Mucosa of rectum (tissue), 2 donors: ENCODE results near the gene TTI1.

Source experiments
- H3K27ac ChIP-seq, 2 donors: one replicate each; pipeline ENCODE4 v1.7.0; 2013; ENCODE audit warnings: inconsistent platforms in 2 of 2, low read depth in 2 of 2, low read length in 2 of 2
- H3K27me3 ChIP-seq, 2 donors: one replicate each; pipeline ENCODE4 v1.7.0; 2013; ENCODE audit warnings: low read length in 2 of 2; ENCODE audit not compliant: control insufficient read depth in 2 of 2, insufficient read depth in 2 of 2
- H3K36me3 ChIP-seq, 2 donors: one replicate each; pipeline ENCODE4 v1.7.0; 2013; ENCODE audit warnings: low read length in 2 of 2; ENCODE audit not compliant: control insufficient read depth in 2 of 2, insufficient read depth in 2 of 2
- H3K4me1 ChIP-seq, 2 donors: one replicate each; pipeline ENCODE4 v1.7.0; 2013; ENCODE audit warnings: low read length in 2 of 2, mild to moderate bottlenecking in 1 of 2; ENCODE audit not compliant: control insufficient read depth in 2 of 2, insufficient read depth in 2 of 2
- H3K4me3 ChIP-seq, 2 donors: one replicate each; pipeline ENCODE4 v1.7.0; 2013; ENCODE audit warnings: low read length in 2 of 2
- H3K9ac ChIP-seq, 2 donors: one replicate each; pipeline ENCODE4 v1.7.0; 2013; ENCODE audit warnings: low read length in 2 of 2, low read depth in 1 of 2, mild to moderate bottlenecking in 1 of 2
- H3K9me3 ChIP-seq, 2 donors: one replicate each; pipeline ENCODE4 v1.7.0; 2013; ENCODE audit warnings: low read length in 2 of 2; ENCODE audit not compliant: control insufficient read depth in 2 of 2
- donor health status: healthy.
- donor health status: Normal muscosa, but diverticular disease.

The TTI1 gene

DNA sequence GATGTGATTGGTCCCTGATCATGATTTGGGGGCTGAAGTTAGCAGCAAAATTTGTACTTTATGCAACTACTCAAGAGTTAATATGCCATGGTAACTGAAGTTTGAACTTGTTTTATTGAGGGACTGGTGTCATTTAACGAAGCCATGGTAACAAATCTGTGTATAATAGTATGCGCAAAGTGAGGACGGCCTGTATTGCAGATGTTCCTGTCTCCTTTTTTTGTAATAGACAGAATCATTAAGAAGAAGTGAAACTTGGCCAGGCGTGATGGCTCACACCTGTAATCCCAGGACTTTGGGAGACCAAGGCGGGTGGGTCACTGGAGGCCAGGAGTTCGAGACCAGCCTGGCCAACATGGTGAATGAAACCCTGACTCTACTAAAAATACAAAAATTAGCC, 22.6 kb upstream of the TTI1 start:
- Histone ChIP-seq H3K9ac (no peak overlapping the region), H3K9me3 (no peaks in the 10 kb centered on the region), H3K27ac (no peak overlapping the region), H3K4me3 (no peak overlapping the region), H3K4me1 (peaks cover 0 to 15% of the 10 kb centered on the region in 2 donors), H3K27me3 (no peaks in the 10 kb centered on the region), H3K36me3 (peaks cover 29 to 34% of the 10 kb centered on the region in 2 donors)

DNA sequence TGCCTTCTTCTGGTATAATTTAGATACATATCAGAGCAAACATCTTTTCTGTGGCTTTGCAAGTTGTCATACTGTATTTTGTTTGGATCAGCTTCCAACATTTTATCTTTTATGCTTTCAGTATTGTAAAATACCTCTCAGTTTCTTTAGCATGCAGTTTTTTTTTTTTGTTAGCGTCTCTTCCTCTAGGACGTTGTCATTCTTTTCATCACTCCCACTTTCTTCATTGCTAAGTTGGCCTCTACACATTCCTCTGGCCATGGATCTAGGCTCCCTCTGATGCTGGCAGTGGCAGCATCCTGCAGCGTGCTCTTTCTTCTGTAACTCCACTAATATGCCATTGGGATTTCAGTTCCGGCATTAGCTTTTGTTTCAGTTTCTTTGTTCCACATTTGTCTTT, 22.0 kb upstream of the TTI1 start:
- Histone ChIP-seq H3K9me3 (no peaks in the 10 kb centered on the region), H3K4me3 (no peak overlapping the region), H3K9ac (no peak overlapping the region), H3K4me1 (peaks cover 0 to 12% of the 10 kb centered on the region in 2 donors), H3K27me3 (no peaks in the 10 kb centered on the region), H3K27ac (no peak overlapping the region), H3K36me3 (peaks cover 28 to 30% of the 10 kb centered on the region in 2 donors)

DNA sequence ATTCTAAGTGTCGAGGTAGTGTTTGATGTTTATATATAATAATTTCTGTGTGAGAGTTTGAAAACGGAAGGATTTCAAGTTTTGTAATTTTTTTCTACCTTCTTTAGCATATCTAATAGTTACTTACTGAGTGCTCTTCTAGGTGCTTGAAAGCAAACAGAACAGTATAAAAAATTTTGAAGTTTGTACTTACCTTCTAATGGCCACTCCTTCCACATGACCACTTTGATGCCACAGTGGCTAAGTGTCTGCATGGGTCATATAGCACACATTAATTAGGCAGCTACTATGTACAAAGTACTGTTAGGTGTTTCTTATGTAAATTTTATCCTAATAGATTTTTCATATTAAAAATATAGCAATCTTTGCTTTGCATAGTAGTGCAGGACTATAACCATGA, 21.4 kb upstream of the TTI1 start:
- H3K9me3 ChIP-seq: no peaks in the 10 kb centered on the region
- H3K9ac ChIP-seq: no peak overlapping the region
- no peak overlapping the region for H3K4me3 ChIP-seq
- peaks cover 0 to 5% of the 10 kb centered on the region in 2 donors for H3K4me1 ChIP-seq
- no peaks in the 10 kb centered on the region for H3K27me3 ChIP-seq
- H3K27ac ChIP-seq: no peak overlapping the region
- peaks cover 28 to 30% of the 10 kb centered on the region in 2 donors for H3K36me3 ChIP-seq

DNA sequence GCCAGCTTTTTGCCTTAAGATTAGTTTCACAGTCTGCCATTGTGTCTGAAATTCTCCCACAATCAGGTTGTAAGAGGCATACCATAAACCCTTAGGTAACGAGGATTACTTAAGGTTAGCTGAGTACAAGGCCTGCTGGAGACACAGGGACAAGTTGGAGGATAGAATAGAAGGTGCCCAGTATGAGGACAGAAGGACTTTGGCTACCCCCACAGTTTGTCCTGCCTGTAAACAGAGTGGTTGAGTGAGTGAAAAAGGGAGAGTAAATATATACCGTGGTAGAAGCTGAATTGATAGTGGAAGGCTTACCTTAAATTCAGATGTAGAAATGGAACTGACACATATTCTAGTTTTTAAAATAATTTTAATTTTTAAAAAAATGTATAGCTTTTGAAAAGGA, 19.6 kb upstream of the TTI1 start:
- peaks cover 27 to 32% of the 10 kb centered on the region in 2 donors for H3K36me3 ChIP-seq
- no peaks in the 10 kb centered on the region for H3K4me1 ChIP-seq
- no peak overlapping the region for H3K9ac ChIP-seq
- no peaks in the 10 kb centered on the region for H3K9me3 ChIP-seq
- H3K4me3 ChIP-seq: no peak overlapping the region
- H3K27me3 ChIP-seq: no peaks in the 10 kb centered on the region
- H3K27ac ChIP-seq: no peak overlapping the region

DNA sequence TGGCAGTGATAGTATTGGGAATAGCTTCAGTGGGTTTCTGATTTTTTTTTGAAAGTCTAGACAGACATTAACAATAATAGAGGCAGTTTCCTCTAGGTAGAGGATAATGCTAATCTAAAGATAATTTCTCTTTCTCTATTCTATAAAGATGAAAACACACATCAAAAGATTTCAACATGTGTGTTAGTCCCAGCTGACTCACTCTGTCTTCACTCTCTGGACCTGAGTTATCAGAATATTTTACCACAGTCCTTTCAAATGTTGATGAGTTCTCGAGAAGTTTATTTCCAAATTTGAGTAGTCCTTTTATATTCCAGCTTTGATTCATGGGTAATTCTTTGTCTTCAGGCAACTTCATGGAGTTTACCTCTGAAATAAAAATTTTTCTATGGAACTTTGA, 17.4 kb upstream of the TTI1 start:
- H3K4me1 ChIP-seq: no peaks in the 10 kb centered on the region
- no peaks in the 10 kb centered on the region for H3K9me3 ChIP-seq
- H3K4me3 ChIP-seq: no peak overlapping the region
- H3K27ac ChIP-seq: no peak overlapping the region
- no peak overlapping the region for H3K9ac ChIP-seq
- peaks cover 26 to 35% of the 10 kb centered on the region in 2 donors for H3K36me3 ChIP-seq
- H3K27me3 ChIP-seq: no peaks in the 10 kb centered on the region

DNA sequence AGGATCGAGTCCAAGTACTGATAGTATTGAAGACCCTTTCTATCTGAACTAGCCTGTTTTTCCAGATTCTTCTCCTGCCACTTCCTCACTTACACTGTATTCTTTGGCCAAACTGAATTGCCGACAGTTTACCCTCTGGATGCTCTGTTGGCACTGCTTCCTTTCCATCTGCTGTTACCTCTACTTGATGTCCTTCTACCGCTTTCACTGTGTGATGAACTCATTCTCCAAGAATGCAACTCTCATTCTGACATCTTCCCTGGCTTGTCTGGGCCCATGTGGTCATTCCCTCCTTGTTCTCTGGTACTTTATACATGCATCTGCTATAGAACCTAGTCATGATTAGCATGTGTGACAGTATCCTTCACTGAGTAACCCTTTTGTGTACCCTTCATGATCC, 16.5 kb upstream of the TTI1 start:
- Histone ChIP-seq H3K4me1 (no peaks in the 10 kb centered on the region), H3K27ac (no peak overlapping the region), H3K9ac (no peak overlapping the region), H3K27me3 (no peaks in the 10 kb centered on the region), H3K36me3 (peaks cover 20 to 43% of the 10 kb centered on the region in 2 donors), H3K9me3 (no peaks in the 10 kb centered on the region), H3K4me3 (no peak overlapping the region)

DNA sequence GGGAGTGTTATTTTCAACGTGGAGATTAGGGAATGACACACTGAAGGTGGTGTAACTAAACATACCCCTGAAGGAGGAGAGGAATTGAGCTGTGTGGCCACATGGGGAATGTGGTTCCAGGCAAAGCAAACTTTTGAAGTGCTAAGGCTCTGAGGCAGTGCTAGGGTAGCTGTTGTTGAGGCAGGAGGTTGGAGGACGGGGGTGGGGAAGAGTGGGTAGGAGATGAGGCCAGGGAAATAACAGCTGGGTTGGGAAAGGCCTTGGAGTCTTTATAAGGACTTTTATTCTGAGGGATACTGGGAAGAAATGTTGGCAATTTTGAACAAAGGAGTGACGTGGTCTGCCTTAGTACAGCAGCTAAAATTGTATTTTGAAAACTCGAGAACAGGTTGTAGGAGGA, 13.3 kb upstream of the TTI1 start:
- H3K27ac ChIP-seq: no peak overlapping the region
- no peaks in the 10 kb centered on the region for H3K9me3 ChIP-seq
- peaks cover 40 to 50% of the 10 kb centered on the region in 2 donors for H3K36me3 ChIP-seq
- H3K4me1 ChIP-seq: no peaks in the 10 kb centered on the region
- H3K4me3 ChIP-seq: no peak overlapping the region
- no peak overlapping the region for H3K9ac ChIP-seq
- no peaks in the 10 kb centered on the region for H3K27me3 ChIP-seq

DNA sequence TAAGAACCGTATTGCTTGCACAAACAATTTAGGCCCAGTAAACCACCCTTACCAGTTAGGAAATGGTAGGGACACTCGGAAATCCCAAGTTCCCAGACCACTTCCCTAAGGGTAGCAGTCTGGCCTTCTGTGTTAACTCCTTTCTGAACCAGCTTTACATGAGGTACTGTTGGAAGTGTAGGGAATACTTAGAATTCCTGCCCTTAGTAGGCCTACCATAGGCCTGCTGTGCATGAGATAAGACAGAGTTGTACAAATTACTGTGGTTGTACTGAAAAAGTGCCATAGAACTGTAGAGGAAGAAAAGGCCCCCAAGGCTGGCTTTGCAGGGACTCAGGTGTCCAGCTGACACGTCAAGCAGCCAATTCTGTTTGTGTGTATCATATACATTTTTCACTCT, 11.4 kb upstream of the TTI1 start:
- Histone ChIP-seq H3K4me1 (peaks cover 0 to 2% of the 10 kb centered on the region in 2 donors), H3K27ac (no peak overlapping the region), H3K36me3 (peaks cover 48 to 50% of the 10 kb centered on the region in 2 donors)

DNA sequence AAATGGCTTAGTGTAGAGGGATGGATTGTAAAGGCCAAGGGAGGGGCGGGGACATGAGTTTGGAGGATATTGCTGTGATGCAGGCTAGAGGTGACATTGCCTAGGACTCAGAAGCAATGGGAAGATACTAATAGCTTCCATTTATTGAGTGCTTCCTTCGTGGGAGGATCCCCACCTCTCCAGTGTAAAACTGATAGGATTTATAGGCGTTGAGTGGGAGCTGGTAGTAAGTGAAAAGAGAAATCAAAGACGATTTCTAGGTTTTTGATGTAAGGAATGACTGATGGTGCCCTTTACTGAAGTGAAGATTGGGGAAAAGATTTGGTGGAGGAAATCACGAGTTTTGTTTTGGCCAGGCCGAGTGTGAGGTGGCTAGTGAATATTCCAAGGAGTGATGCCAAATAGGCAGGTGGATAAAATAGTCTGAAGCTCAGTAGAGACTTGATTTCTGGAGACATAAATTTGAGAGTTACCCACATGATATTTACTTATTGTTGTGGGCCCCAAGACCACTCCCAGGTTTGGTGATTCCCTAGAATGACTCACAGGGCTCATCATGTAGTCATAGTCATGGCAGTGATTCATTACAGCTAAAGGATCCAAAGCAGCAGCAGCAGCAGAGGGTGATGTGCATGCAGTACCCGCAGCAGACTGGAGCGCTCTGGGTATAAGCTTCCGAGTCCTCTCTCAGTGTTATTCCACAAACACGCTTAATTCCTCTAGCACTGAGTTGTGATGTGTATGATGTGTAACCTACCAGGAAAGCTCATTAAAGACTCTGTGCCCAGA, 10.4 kb upstream of the TTI1 start:
- Histone ChIP-seq H3K27ac (no peak overlapping the region), H3K27me3 (no peaks in the 10 kb centered on the region), H3K36me3 (peaks cover 44 to 48% of the 10 kb centered on the region in 2 donors), H3K4me3 (no peak overlapping the region), H3K9ac (no peak overlapping the region), H3K9me3 (no peaks in the 10 kb centered on the region), H3K4me1 (peaks cover 0 to 2% of the 10 kb centered on the region in 2 donors)

More for the DNA sequence above, 11.4 kb upstream of the TTI1 start:
- Histone ChIP-seq H3K4me3 (no peak overlapping the region), H3K27me3 (no peaks in the 10 kb centered on the region), H3K9ac (no peak overlapping the region), H3K9me3 (no peaks in the 10 kb centered on the region)

DNA sequence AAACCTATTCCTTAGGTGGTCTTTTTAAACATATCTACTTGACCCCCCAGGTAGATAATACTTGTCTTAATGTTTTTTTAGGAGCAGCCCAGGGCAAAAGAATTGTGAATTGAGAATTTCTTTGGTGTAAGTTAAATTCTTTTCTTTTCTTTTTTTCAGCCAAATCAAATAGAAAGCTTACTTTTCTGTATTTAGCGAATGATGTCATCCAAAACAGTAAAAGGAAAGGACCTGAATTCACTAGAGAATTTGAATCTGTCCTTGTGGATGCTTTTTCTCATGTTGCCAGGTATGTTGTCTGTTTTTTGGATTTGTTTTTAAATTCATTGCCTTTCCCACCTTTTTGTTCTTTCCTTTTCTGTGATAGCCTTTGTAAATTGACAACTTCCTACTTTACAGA, 7.0 kb upstream of the TTI1 start:
- H3K27ac ChIP-seq: no peak overlapping the region
- H3K4me1 ChIP-seq: peaks cover 2 to 8% of the 10 kb centered on the region in 2 donors
- H3K4me3 ChIP-seq: no peak overlapping the region
- no peaks in the 10 kb centered on the region for H3K27me3 ChIP-seq
- H3K36me3 ChIP-seq: peaks cover 28 to 40% of the 10 kb centered on the region in 2 donors
- H3K9me3 ChIP-seq: no peaks in the 10 kb centered on the region
- no peak overlapping the region for H3K9ac ChIP-seq
